Kidney glomerular epithelial cell (primary cell): Measurements from ENCODE around the gene CLDN22.

Source experiments
- DNase-seq: peaks from one replicate; lab custom pipeline; 2025; lab: John Stamatoyannopoulos, UW

The CLDN22 gene

GRCh38 chr4:183320211-183321059 lies at the start of gene CLDN22:
Gene CLDN22, minus strand, starts transcription at chr4:183320276. Its CDS starts 58 bp downstream, at chr4:183320218.
- no peak for DNase-seq

GRCh38 chr4:183369073-183369472 lies 49.0 kb upstream of the CLDN22 start:
- no peak for DNase-seq

- DNase-seq, result no peak
Observed at GRCh38 chr4:183366206-183366835, 46.2 kb upstream of the CLDN22 start.

GRCh38 chr4:183364025-183364424 lies 43.9 kb upstream of the CLDN22 start:
- no peak for DNase-seq

GRCh38 chr4:183362916-183363542 lies 43.0 kb upstream of the CLDN22 start:
- DNase-seq, result no peak

GRCh38 chr4:183362036-183362435 lies 42.0 kb upstream of the CLDN22 start:
- no peak for DNase-seq

GRCh38 chr4:183360161-183360919 lies 40.3 kb upstream of the CLDN22 start:
- DNase-seq, result peak; percentile 7

- DNase-seq, result no peak
Observed at GRCh38 chr4:183358215-183358755, 38.2 kb upstream of the CLDN22 start.

- no peak for DNase-seq
Observed at GRCh38 chr4:183356931-183357675, 37.0 kb upstream of the CLDN22 start.

- no peak for DNase-seq
Observed at GRCh38 chr4:183356173-183356830, 36.2 kb upstream of the CLDN22 start.

- peak; percentile 56 for DNase-seq
Observed at GRCh38 chr4:183355405-183355804, 35.3 kb upstream of the CLDN22 start.

GRCh38 chr4:183354219-183354618 lies 34.1 kb upstream of the CLDN22 start:
- DNase-seq, result no peak

- DNase-seq, result no peak
Observed at GRCh38 chr4:183353557-183353956, 33.5 kb upstream of the CLDN22 start.

GRCh38 chr4:183352546-183352945 lies 32.5 kb upstream of the CLDN22 start:
- no peak for DNase-seq

- DNase-seq, result no peak
Observed at GRCh38 chr4:183350317-183351071, 30.4 kb upstream of the CLDN22 start.

GRCh38 chr4:183349673-183350072 lies 29.6 kb upstream of the CLDN22 start:
- DNase-seq, result no peak

- peak; percentile 44 for DNase-seq
Observed at GRCh38 chr4:183348706-183349659, 28.9 kb upstream of the CLDN22 start.

- no peak for DNase-seq
Observed at GRCh38 chr4:183348136-183348535, 28.1 kb upstream of the CLDN22 start.

GRCh38 chr4:183347566-183347965 lies 27.5 kb upstream of the CLDN22 start:
- no peak for DNase-seq
